HepG2 (cell line): ENCODE measurements around the gene TASP1. TPM values are rescaled to one million over a fixed set of nuclear protein-coding genes. Genes with fewer than 3 reads are reported as not detected.

Experiments
- ATAC-seq: fragments of 200-7000 bp; cut with Tn5 transposase; 3 replicates; pipeline ENCODE4 v1.9.1; 2020; ENCODE audit warnings: mild to moderate bottlenecking, moderate library complexity
- BruUV-seq: library from RNA; stranded (reverse); fragments of 400-500 nt; replicated peaks from 2 replicates; lab custom pipeline; 2021; lab: Mats Ljungman, UMichigan
- CTCF ChIA-PET: fragments of 300-600 bp; formaldehyde crosslinking; extraction: SDS; loops from one replicate; lab custom pipeline; 2021; ENCODE audit warnings: low total read pairs, inconsistent platforms, low intra/inter-chr PET ratio; lab: Yijun Ruan, JAX
- POLR2A ChIA-PET: fragments of 350-600 bp; sonication (Branson Sonifier 250); formaldehyde crosslinking; loops from one replicate; lab custom pipeline; 2020; ENCODE audit warnings: antibody characterized with exemption, inconsistent platforms; lab: Yijun Ruan, JAX
- DNase-seq: peaks from one replicate; pipeline ENCODE4 v3.0.0-alpha.2; 2015; ENCODE audit warnings: low spot score
- FAIRE-seq: peaks from 3 replicates; lab custom pipeline; 2011; peaks lifted over from hg19 to GRCh38; lab: Jason Lieb, UNC
- H2AFZ ChIP-seq: one replicate; pipeline ENCODE4 v1.6.1; 2011; ENCODE audit warnings: low read length, inconsistent platforms
- H3K27ac ChIP-seq: fragments of 300-600 bp; 3 replicates; pipeline ENCODE4 v1.8.0; 2011; ENCODE audit warnings: mixed run types, mild to moderate bottlenecking, mixed read lengths, low read length, inconsistent platforms; ENCODE audit not compliant: insufficient read depth; ENCODE audit errors: extremely low read length
- H3K27me3 ChIP-seq, 2 experiments: fragments of 200-600 bp in 1 of 2; 2 replicates in 1 of 2; 3 replicates in 1 of 2; pipeline versions ENCODE4 v1.6.0 to v1.8.0; 2011; ENCODE audit warnings: low read length in 2 of 2, mild to moderate bottlenecking in 2 of 2, moderate library complexity in 2 of 2, inconsistent platforms in 1 of 2; ENCODE audit not compliant: insufficient read depth in 2 of 2, control insufficient read depth in 1 of 2
- H3K36me3 ChIP-seq, 2 experiments: fragments of 200-600 bp in 1 of 2; replicated peaks in 1 of 2; 2 replicates in 1 of 2; 3 replicates in 1 of 2; pipeline versions ENCODE4 v1.5.1 to v1.8.0; 2011; ENCODE audit warnings: low read length in 2 of 2, inconsistent platforms in 1 of 2; ENCODE audit not compliant: insufficient read depth in 2 of 2, control insufficient read depth in 1 of 2
- H3K4me1 ChIP-seq: 2 replicates; pipeline ENCODE4 v1.5.1; 2012; ENCODE audit warnings: low read length, inconsistent platforms; ENCODE audit not compliant: insufficient read depth
- H3K4me2 ChIP-seq: 2 replicates; pipeline ENCODE4 v1.6.0; 2011; ENCODE audit warnings: low read depth, low read length, inconsistent platforms
- H3K4me3 ChIP-seq, 3 experiments: fragments of 200-600 bp in 1 of 3; sonication (generic), shearing (Covaris generic) in 1 of 3; replicated peaks in 1 of 3; 2 replicates each; pipeline ENCODE4 v1.5.1; 2011 to 2016; ENCODE audit warnings: low read length in 3 of 3, inconsistent platforms in 2 of 3, low read depth in 2 of 3, mild to moderate bottlenecking in 2 of 3, control low read depth in 1 of 3, mixed read lengths in 1 of 3; ENCODE audit not compliant: insufficient read depth in 1 of 3
- H3K79me2 ChIP-seq: one replicate; pipeline ENCODE4 v1.6.1; 2011; ENCODE audit warnings: low read length, inconsistent platforms; ENCODE audit not compliant: insufficient read depth
- H3K9ac ChIP-seq: 2 replicates; pipeline ENCODE4 v1.6.0; 2011; ENCODE audit warnings: mild to moderate bottlenecking, low read depth, low read length, inconsistent platforms; ENCODE audit not compliant: insufficient read depth
- H3K9me3 ChIP-seq: 2 replicates; pipeline ENCODE4 v1.5.1; 2012; ENCODE audit warnings: mild to moderate bottlenecking, low read length
- H4K20me1 ChIP-seq: 2 replicates; pipeline ENCODE4 v1.6.0; 2011; ENCODE audit warnings: inconsistent platforms, mild to moderate bottlenecking, low read length, moderate library complexity; ENCODE audit not compliant: insufficient read depth
- ATAD3A ChIP-seq: sonication (generic); formaldehyde crosslinking; IDR thresholded peaks from 2 replicates; pipeline ENCODE4 v1.4.0; 2020; ENCODE audit warnings: missing genetic modification reagents
- CAMTA2 ChIP-seq: sonication (generic); formaldehyde crosslinking; IDR thresholded peaks from 2 replicates; pipeline ENCODE4 v1.4.0; 2020; ENCODE audit warnings: mild to moderate bottlenecking, missing genetic modification reagents, borderline replicate concordance
- MTA1 ChIP-seq: sonication (generic); formaldehyde crosslinking; IDR thresholded peaks from 2 replicates; pipeline ENCODE4 v1.4.0; 2020; ENCODE audit warnings: missing genetic modification reagents, mild to moderate bottlenecking, borderline replicate concordance
- MTF1 ChIP-seq: sonication (generic); formaldehyde crosslinking; IDR thresholded peaks from 2 replicates; pipeline ENCODE4 v1.5.0; 2020; ENCODE audit warnings: missing genetic modification reagents
- PRMT3 ChIP-seq: sonication (generic); formaldehyde crosslinking; IDR thresholded peaks from 2 replicates; pipeline ENCODE4 v1.8.1; 2022; ENCODE audit warnings: low read depth, mild to moderate bottlenecking, moderate library complexity, missing genetic modification reagents, borderline replicate concordance
- ZNF550 ChIP-seq: sonication (generic); formaldehyde crosslinking; IDR thresholded peaks from 2 replicates; pipeline ENCODE4 v1.4.0; 2020; ENCODE audit warnings: mild to moderate bottlenecking, missing genetic modification reagents, borderline replicate concordance
- ZNF7 ChIP-seq: IDR thresholded peaks from 2 replicates; pipeline ENCODE4 v1.6.1; 2016; ENCODE audit warnings: missing biosample characterization, missing genetic modification reagents
- ZNF747 ChIP-seq: sonication (generic); formaldehyde crosslinking; IDR thresholded peaks from 2 replicates; pipeline ENCODE4 v1.8.1; 2023; ENCODE audit warnings: missing genetic modification reagents, mild to moderate bottlenecking, borderline replicate concordance
- WGBS: methylation state at CpG from one replicate; pipeline ENCODE4 v1.1.6; 2017; ENCODE audit warnings: low lambda C conversion rate; 5-methylcytosine and 5-hydroxymethylcytosine counted together
- in situ Hi-C: cut with HindIII; loops from 2 replicates; pipeline ENCODE4 v1.10.0; 2017; ENCODE audit warnings: low pct_unique_long_range_greater_than_20kb; ENCODE audit not compliant: extremely low pct_ligation_motif_present
- intact Hi-C: fragments of 100-400 bp; cut with micrococcal nuclease; formaldehyde crosslinking; loops from one replicate; pipeline ENCODE4 v1.10.0; 2022; ENCODE audit not compliant: unreplicated experiment
- polyA plus RNA-seq, 8 experiments: library from polyadenylated mRNA; depleted of rRNA in 3 of 8; stranded (reverse) in 7 of 8; unstranded in 1 of 8; fragments of >200 nt; fragmentation: Illumina TruSeq in 4 of 8; extraction: Trizol in 4 of 8; gene quantifications; 2 replicates each; pipeline versions ENCODE4 v1.2.1 to v1.2.3, GENCODE V29; 2011 to 2016; ENCODE audit warnings: low read depth in 4 of 8, missing spikeins in 1 of 8, mixed read lengths in 1 of 8; ENCODE audit not compliant: insufficient read depth in 1 of 8
- total RNA-seq, 5 experiments: library from RNA; depleted of rRNA; stranded (reverse); fragments of >200 nt; fragmentation: Illumina TruSeq; extraction: Trizol; gene quantifications; 2 replicates each; pipeline ENCODE4 v1.2.3, GENCODE V29; 2016; ENCODE audit warnings: low read depth in 1 of 5
- TF ChIP-seq, protein P1 (sequence below), 2 experiments: IDR thresholded peaks; 2 replicates each; pipeline ENCODE4 v1.6.1; 2011 to 2012; ENCODE audit warnings: low read length in 2 of 2, borderline replicate concordance in 1 of 2, low read depth in 1 of 2, mild to moderate bottlenecking in 1 of 2, moderate library complexity in 1 of 2

The TASP1 gene
- total and polyA plus RNA-seq, 2 of the 13 experiments (the other 11 are each of a cell fraction or from before 2014, with no cell fraction given): 10.0 to 25.2 TPM

GRCh38 chr20:13412806-13413445, 225.8 kb downstream of the TASP1 start:
- 94% methylated on average over 3 of the region's 3 CpGs for whole genome bisulfite sequencing
- Histone ChIP-seq H3K27ac (no peak overlapping the region), H4K20me1 (no peaks in the 10 kb centered on the region), H3K27me3 (no peaks in the 10 kb centered on the region), H2AFZ (no peak overlapping the region), H3K79me2 (no peaks in the 10 kb centered on the region), H3K4me1 (peaks cover 25% of the 10 kb centered on the region), H3K9ac (no peak overlapping the region), H3K36me3 (peaks cover 1 to 5% of the 10 kb centered on the region in 2 experiments; a peak in 2 of 5 replicates), H3K4me3 (no peak overlapping the region), H3K4me2 (no peak overlapping the region), H3K9me3 (no peaks in the 10 kb centered on the region)
- DNase-seq: no peak
- in situ Hi-C loops (no loop called here), intact Hi-C loops (loop anchor here (5.0 kb wide), 1 partner anchor 879 kb away; no protein-coding TSS in a partner anchor)
- no peak for FAIRE-seq
- CTCF ChIA-PET: no interaction called here
- POLR2A ChIA-PET: interaction anchor here (1.0 kb wide), 1 partner anchor 9 kb away, joined by 3 read pairs; no protein-coding TSS in a partner anchor
- TF ChIP-seq ZNF747 (CRISPR knock-in tag) (no peak), MTA1 (no peak), CAMTA2 (CRISPR knock-in tag) (no peak), ZNF550 (CRISPR knock-in tag) (no peak), MTF1 (CRISPR knock-in tag) (no peak), ATAD3A (CRISPR knock-in tag) (no peak), PRMT3 (CRISPR knock-in tag) (no peak), ZNF7 (no peak)
- TF ChIP-seq, protein P1, sequence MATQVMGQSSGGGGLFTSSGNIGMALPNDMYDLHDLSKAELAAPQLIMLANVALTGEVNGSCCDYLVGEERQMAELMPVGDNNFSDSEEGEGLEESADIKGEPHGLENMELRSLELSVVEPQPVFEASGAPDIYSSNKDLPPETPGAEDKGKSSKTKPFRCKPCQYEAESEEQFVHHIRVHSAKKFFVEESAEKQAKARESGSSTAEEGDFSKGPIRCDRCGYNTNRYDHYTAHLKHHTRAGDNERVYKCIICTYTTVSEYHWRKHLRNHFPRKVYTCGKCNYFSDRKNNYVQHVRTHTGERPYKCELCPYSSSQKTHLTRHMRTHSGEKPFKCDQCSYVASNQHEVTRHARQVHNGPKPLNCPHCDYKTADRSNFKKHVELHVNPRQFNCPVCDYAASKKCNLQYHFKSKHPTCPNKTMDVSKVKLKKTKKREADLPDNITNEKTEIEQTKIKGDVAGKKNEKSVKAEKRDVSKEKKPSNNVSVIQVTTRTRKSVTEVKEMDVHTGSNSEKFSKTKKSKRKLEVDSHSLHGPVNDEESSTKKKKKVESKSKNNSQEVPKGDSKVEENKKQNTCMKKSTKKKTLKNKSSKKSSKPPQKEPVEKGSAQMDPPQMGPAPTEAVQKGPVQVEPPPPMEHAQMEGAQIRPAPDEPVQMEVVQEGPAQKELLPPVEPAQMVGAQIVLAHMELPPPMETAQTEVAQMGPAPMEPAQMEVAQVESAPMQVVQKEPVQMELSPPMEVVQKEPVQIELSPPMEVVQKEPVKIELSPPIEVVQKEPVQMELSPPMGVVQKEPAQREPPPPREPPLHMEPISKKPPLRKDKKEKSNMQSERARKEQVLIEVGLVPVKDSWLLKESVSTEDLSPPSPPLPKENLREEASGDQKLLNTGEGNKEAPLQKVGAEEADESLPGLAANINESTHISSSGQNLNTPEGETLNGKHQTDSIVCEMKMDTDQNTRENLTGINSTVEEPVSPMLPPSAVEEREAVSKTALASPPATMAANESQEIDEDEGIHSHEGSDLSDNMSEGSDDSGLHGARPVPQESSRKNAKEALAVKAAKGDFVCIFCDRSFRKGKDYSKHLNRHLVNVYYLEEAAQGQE (IDR thresholded peaks at IDR 0.05; ENCODE audit: borderline replicate concordance in 1 of 2, low read depth in 1 of 2, low read length in 2 of 2): no peak
- no peak for ATAC-seq
- no TSS peak for BruUV-seq
